ENCODE data around the gene TBC1D22A.

The TBC1D22A gene

DNA sequence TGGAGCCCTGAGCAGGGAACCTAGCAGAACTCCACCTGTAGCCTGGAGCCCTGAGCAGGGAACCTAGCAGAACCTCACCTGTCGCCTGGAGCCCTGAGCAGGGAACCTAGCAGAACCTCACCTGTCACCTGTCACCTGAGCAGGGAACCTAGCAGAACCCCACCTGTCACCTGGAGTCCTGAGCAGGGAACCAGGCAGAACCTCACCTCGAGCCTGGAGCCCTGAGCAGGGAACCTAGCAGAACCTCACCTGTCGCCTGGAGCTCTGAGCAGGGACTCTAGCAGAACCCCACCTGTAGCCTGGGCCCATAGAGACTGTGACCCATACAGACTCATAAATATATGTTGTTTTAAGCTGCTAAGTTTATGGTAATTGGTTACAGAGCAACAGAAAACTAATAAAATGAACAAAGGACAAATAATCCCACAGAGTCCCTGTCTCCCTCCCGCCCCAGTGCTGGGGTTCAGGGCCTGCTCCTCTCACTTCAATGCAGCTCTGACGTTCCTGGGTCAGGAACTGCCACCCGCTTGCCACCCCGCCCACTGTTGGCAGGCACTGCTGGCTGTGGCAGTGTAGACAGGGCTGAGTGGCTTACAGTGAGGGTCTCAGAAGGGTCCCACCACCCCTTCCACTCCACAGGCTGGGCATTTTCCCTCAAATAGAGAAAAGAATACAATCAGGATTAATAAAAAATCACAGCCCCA is 259.1 kb downstream of the TBC1D22A start:
- DNase-seq, result no peak

DNA sequence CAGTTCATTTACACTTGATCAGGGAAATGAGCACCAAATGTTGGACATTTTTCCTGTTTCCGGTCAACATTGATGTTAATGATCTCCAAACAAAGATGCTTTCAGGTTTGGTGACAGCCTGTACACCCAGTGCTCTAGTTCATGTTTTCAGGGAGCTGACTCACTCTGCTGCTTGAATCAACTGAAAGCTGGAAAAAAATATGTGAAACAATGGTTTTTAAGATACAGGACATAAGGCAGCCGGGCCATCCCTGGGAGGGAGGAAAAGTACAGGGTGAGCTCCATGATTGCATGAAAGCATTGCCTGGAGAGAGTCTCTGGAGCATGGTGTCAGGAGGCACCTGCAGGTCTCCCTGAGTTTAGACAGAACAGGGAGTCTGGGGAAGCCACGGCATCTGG is 259.6 kb downstream of the TBC1D22A start:
- no peak for DNase-seq

DNA sequence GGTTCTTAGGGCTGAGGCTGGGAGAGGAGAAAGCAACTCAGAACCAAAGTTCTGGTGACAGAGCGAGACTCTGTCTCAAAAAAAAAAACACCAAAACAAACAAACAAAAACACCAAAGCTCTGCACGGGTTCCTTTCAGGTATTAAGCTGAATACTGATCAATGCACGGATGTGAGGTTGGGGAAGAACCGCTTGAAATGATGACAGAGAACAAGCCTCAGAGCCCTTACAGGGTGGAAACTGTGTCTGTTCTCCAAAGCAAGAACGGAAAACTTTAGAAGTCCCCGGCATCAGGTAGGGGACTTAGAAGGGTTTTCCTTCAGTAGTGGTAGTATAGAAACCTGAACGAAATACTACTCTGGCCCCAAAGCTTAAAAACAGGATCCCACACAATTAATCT is 260.0 kb downstream of the TBC1D22A start:
- no peak for DNase-seq

DNA sequence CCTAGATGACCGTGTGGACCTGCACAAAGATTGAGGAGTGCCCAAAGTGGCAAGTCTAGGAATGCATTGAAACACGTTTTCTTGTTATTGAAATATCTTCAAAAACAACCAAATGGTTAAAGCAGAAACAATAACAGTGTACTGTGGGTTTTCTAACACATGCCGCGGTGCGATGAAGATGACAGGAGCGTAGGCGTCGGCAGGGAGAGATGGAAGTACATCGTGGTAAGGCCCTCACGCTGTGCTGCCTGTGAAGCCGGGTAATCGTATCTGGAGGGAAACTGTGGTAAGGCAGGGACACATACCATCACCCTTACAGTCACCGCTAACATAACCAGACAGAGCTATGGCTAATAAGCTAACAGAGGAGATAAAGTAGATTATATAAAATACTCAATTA is 261.4 kb downstream of the TBC1D22A start:
- no peak for DNase-seq

DNA sequence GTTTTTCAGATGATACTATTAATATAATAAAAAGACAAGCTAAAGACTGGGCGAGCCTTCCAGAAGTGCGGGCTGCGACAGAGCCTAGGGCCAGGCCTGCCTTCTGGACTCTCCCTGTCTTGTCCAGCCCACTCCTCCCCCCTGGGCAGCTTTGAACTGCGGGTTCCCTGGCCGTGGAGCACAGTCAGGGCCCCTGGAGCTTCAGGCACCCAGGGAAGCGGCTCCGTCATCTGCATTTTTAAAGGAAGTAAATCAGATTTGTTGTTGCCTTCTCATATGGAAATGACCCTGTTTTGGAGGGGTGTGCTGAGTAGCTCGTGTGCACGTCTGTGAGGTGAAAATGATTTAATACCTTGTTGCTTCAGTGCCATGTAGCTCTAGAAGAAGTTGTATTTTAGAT is 265.3 kb downstream of the TBC1D22A start:
- no peak for DNase-seq

DNA sequence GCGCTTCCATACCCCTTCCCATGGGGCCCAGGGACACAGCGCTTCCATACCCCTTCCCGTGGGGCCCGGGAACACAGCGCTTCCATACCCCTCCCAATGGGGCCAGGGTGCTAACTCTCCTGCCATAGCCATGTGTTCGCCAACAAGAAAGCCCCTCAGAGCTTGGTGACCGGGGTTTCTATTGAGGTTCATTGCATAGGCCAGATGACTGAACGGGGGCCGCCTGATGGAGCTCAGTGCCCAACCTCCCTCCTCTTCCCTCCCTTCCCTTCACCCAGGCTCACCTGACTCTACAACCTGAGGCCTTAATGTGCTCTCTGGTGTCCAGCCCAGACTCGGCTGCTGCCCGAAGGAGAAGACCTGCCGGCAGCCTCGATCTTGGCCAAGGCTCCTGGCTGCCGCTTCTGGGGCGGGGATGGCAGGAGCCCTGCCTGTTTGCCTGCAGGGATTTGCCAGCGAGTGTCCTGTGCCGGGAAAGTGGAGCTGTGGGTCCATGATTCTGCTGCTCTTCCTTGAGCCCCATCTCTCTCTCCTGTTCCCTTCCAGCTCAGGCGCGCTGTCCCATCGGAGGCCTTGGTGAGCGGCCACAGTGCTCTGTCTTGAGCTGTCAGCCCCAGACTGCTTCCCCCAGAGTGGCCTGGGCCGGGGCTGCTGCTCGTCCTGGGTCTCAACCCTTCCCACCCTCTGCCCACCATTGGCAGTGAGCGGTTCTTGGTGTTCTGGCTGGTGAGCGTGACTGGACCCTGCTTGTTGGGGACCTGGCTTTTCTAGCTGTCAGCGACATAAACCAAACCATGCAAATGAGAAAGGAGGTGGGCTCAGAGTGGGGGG is 267.0 kb downstream of the TBC1D22A start:
- DNase-seq, result no peak

DNA sequence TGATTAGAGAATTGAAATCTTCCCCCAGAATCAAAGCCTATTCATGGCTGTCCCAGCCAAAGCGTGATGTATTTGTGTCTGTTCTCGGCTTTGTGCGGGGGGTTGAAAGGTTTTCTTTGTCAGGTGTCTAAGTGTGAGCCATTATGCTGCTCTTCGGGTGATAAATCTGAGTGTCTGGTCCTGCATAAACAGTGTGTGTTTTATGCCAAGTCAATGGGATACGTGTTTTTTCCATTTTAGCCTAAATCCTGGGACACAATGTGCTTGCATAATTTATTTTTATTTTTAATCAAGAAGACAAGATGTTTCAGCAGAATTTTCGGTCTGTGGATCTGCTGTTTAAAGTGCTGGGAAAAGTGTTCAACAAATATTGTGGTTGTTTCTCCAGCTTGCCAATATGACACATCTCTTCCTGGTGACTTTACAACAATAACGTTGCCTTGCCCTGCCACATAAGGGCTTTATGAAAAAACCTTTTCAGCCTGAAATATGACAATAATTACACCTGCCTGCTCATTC is 267.8 kb downstream of the TBC1D22A start:
- no peak for DNase-seq

DNA sequence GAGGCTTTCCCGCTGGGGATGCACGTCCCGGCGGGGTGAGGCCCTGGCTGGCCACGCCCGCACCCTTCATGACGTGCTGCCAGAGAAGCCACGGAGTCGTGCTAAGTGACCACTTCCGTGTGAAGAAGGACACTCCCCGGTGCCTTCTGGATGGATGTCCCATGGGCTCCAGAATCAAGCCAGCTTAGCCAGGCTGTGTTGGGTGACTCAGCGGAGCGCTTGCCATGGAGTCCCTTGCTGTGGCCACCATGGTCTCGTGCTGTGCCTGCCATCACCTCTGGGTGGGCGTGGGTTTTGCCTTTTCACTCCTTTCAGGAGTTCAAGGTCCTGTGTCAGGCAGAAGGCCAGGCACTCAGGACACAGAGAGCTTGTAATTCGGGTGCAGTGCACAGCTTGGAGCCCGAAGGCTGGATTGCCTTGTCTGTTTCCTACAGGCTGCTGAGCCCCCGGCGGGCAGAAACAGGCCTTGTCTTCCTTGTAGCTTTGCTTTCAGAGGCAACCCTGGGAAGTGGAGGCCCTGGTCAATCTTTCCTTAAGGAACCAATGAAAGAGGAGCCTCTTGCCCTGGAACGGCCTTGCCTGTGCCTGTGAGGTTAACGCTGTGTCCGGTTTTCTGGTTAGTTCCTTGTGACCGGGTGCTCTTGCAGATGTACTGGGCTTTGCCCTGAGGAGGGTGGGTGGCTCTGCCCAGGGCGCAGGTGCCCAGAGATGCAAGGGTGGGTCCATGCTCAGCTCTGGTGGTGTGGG is 268.6 kb downstream of the TBC1D22A start:
- no peak for DNase-seq

DNA sequence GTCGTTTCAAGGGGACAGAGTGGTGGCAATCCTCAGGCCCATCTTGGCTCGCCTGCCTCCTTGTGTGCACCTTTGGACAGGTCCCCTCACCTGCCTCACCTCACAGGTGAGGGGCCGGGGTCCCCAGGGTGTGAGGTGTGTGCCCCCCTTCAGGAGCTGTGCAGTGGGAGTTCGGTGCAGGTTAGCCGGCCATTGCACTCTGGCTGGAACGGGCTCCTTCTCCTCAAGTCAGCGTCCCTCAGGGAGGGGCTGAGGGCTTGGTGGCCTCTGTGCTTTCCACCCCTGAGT is 269.1 kb downstream of the TBC1D22A start:
- no peak for DNase-seq

DNA sequence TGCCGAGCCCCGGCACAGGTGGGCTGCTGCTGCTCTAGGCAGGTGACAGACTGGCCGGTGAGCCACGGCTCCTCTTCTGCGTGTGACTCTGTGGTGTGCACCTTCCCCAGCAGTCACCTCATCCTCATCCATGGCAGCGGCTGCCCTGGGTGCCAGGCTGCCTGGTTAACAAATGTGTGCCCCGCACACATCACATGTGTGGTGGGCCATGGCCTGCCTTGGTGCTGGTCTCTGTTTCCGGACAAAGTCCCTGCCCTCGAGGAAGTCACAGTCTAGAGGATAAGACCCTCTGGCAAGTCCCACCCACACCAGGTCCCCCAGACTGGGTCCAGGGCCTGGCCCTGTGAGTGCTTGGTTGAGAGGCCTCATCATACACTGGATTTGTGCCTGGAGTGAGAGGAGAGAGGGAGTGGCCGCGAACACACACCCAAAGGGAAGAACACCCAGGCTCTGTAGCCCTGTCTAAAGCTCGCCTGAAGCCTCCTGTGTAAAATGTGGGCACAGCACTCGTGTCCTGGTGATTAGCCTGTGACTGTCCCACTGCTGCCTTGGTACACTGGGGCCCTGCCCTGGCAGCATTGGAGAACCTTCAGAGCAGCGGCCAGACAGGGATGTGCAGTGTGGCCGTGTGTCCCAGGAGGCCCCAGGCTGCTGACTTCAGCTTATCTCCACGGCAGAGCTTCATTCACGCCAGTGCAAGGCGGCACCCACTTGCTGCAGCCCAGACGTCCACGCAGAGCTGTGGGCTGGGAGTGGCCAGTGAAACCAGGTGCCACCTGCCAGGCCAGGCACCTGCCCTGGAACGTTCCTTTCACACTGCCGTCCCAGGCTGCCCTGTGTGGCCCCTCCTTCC is 269.9 kb downstream of the TBC1D22A start:
- DNase-seq, result no peak

DNA sequence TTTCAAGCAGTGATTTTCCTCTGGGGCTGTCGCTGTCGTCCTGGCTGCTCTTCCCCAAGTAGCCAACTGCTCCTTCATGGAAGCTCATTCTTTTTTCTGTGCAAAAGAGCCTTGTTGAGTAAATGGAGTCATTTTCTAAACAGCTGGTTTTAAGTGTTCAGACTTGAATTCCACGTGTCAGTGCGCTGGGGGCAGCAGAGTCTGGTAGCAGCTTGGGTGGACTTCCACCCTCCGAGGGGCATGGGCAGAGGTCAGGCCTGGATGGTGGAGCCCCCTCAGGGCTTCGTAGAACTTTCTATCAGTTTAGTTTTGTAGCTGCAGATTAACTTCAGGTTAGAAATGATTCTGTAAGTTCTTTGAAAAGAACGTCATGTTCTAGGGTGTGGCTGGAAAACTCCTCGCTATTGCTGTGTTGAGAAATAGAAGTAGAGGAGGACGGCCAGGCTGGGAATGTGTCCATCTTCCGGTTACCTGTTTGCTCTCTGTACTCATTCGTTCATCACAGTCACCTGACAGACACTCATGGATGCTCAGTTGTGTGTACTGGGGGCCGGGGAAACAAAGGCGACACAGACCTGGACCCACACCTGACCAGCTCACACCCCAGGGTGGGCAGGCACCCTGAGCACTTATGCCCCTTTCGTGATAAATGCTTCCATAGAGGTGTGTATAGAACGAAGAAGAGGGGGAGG is 270.7 kb downstream of the TBC1D22A start:
- DNase-seq, result no peak

DNA sequence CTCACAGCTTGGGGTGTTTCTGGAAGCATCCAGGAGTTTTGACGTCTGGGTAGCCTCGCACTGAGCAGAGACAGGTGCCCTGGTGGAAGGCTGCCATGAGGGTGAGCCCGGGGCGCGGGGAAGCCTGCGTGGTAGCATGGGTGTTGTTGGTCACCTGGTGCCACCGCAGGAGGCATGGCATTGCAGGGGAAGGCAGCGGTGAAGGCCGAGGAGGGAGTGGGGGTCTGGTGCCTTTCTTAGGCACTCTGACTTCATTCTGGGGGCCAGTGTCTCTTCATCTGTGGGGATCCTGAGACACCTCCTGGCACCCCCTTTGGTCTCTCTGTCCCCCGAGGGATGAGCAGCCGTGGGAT is 271.2 kb downstream of the TBC1D22A start:
- no peak for DNase-seq

DNA sequence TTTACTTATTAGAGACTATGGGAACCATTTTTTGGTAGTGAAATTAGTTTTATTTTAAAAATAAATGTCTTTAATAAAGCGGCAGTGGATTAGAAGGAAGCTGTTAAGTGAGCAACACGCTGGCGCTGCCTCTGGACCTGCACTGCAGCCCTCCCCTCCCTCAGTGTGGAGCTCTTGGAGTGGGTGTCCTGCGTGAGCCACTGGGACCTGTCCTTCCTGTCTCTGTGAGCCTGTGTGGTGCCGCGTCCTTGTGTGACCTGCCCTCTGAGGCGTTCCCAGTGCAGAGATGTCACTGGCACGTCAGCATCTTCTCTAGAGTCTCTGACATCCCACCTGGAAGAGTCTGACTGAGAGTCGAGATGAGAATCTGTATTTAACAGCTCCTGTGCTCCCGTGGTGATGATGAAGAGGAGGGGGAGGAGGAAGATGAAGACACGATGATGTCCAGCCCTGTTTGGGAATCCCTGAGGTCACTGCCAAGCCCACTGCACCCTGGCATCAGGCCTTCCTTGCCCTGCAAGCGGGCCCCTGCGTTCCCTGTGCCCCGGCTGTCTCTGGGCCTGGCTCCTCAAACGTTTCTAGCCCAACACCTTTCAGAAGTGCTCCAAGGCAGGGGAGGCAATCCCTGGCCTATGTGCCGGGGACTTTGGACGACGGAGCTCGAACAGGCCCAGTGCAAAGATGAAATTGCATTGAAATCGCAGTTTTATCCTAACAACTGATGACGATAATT is 271.8 kb downstream of the TBC1D22A start:
- no peak for DNase-seq

DNA sequence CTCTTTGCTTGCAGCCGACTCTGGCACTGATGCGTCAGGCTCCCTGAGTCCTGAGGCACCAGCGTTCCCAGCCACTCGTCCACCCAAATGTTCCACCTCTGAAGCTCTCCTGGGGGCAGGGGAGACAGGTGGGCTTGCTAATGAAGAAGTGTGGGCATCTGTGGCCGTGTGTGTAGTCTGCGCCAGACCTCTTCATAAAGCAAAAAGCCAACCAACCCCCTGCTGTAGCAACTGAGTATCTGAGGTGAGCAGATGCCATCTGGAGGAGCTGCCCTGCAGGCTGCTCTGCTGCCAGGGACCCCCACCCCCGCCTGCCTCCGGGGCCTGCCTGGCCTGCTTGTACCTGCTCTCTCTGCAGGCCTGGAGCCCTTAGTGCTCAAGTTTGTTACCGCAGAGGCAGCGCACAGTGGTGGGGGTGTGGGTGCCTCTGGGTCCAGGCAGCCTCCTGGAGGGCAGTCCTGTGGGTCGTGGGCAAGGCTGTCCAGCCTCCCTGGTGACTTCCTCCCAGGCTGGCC is 272.5 kb downstream of the TBC1D22A start:
- DNase-seq, result no peak

DNA sequence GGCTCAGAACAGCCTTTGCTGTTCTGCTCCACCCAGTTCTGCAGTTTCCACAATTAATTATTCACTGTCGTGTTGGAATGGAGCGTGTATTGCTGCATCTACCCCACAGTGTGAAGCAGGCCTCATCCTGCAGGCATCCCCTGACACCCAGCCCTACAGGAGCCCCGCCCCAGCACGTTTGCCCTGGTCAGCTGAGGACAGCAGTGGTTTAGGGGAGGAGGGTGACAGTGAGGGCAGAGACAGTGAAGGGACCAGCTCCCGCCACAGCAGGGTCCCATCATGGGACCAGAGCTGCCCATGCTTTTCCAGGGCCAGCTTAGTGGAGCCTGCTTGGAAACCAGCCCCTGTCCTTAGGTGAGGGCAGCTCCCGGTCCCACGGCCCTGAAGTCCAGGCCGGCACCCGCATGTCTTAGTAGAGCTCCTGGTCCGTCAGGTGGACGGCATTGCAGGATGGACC is 273.0 kb downstream of the TBC1D22A start:
- no peak for DNase-seq

DNA sequence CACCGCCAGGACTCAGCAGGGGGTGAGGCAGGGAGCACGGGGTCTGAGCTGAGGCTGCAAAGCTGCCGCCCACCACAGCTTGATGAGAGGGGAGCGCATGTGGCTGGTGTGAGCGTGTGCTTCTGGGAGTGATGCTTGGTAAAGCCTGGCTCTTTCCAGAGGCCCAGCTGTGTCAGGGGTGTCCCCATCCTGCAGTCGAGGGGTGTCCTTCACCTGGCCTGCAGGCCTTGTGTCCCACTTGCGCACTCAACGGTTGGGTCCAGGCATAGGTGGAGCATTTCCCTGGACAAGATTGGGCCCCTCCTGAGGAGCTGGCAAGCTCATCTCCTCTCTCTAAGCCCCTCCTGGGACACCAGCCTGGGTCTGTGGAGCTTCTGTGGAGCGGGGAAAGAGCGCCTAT is 273.9 kb downstream of the TBC1D22A start:
- DNase-seq, result no peak

DNA sequence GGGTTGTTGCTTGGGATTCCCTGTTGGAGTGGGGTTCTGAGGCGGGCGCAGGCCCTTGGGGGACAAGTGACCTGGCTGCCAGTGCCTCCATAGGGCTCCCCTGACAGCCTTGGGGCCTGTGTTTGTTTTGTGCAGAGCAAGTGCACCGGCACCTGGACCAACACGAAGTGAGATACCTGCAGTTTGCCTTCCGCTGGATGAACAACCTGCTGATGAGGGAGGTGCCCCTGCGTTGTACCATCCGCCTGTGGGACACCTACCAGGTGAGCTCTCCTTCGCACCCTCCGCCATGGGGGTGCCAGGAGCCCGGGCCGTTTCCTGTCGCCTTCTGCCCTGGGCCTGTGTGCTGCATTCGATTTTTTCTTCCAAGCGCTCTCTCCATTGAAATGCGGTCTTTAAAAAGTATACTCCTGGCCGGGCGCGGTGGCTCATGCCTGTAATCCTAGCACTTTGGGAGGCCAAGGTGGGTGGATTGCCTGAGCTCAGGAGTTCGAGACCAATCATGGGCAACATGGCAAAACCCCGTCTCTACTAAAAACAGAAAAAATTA is 274.6 kb downstream of the TBC1D22A start:
- no peak for DNase-seq

DNA sequence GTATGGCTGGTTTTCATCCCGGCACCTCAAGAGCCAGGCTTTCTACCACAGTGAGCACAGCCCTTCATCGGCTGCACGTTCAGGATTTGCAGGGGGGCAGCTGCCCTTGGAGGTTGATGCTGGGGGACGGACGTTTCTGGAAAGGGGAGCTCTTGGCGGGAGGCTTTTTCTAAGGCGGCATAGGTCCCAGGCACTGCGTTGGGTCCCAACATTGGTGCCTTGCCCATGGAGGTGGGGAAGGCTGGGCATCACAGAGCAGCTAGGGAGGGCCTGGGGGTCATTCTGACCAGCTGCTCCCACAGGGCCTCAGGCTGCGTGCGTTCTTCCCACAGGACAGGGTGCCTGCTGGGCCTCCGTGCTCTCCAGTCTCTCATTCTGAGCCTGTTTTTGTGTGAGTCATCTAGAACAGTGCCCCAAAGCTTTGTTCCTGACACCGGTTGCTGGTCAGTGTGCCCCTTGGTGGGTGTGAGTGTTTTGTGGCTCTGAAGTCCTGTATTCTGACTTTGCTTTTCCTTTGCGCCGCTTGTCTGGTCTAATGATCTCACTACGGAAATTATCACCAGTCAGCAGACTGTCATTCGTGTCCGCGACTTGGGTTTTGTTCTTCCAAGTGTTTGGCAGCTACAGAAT is 275.9 kb downstream of the TBC1D22A start:
- DNase-seq, result no peak

DNA sequence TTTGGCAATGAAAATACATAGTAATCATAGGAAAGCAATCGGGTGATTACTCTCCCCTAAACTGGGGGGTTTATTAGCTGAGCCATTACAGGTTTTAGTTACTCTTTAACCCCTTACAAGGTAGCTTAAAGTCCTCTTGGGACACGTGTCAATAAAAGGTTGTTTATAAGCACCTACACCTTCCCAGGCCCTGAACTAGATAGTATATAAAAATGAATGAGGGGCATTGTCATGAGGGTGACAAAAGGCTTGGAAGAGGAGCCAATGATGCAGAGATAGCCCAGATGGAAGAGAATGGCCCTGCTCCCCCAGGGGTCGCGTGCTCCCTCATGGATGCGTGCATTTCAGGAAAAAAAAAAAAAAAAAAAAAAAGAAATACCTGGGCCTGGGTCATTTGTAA is 276.9 kb downstream of the TBC1D22A start:
- no peak for DNase-seq

DNA sequence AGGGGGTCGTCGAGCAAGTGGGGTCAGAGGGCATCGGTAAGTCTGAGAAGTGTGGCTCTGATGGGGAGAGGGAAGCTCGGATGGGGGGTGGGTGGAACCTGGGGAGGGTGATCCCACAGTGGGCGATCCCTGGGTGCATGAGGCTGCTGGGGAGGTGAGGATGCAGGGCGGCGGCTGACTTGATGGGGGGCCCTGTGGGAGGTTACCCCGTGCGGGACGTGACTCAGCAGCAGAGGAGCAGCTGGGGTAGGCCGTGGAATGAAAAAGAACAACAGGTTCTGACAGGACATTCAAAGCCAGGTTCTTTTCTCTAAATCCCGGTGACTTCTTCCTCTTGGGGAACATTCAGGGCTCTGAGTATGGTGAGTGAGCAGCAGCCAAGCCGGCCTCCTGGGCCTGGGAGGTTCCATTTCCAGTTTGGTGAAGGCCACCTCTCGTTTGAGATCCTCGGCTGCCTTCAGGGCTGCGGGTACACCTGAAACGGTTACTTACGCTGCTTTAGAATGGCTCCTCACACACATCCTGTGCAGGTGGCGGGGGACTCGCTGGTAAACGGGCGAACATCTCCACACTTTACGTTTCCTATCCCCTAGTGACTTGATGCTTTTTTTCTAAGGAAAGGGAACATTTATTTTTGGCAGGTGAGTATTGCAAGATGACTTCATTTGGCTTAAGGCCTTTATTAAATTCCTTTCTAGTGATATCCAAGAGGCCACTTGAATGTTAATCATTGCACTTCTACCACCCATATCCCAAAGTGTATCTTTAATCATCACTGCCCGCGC is 278.2 kb downstream of the TBC1D22A start:
- no peak for DNase-seq
